ENCODE data around the gene IZUMO1.
"Not testable (repeated sequence)": the region's sequence is repeated elsewhere in the genome, so short reads cannot be mapped to it uniquely, and the experiment has no call there.

IZUMO1 gene

DNA sequence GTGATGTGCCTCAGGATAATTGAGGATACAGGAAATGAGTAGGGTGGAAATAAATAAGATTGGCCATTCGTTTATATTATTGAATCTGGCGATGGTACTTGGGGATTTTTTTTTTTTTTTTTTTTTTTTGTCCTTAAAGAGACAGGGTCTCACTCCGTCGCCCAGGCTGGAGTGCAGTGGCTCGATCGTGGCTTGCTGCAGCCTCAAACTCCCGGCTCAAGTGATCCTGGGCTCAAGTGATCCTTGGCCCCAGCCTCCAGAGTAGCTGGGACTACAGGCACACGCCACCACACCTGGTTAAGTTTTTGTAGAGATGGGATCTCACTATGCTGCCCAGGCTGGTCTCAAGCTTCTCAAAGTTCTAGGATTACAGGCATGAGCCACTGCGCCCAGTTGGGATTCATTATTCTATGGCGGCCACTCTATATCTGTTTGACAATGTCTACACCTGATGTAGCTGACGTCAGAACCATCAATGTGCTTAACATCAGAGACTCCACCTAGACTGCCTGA, 24.5 kb downstream of the IZUMO1 start:
- TF ChIP-seq, protein P1, sequence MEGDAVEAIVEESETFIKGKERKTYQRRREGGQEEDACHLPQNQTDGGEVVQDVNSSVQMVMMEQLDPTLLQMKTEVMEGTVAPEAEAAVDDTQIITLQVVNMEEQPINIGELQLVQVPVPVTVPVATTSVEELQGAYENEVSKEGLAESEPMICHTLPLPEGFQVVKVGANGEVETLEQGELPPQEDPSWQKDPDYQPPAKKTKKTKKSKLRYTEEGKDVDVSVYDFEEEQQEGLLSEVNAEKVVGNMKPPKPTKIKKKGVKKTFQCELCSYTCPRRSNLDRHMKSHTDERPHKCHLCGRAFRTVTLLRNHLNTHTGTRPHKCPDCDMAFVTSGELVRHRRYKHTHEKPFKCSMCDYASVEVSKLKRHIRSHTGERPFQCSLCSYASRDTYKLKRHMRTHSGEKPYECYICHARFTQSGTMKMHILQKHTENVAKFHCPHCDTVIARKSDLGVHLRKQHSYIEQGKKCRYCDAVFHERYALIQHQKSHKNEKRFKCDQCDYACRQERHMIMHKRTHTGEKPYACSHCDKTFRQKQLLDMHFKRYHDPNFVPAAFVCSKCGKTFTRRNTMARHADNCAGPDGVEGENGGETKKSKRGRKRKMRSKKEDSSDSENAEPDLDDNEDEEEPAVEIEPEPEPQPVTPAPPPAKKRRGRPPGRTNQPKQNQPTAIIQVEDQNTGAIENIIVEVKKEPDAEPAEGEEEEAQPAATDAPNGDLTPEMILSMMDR (IDR thresholded peaks at IDR 0.05; ENCODE audit: insufficient read depth, low read depth, low read length, missing control alignments) = no peak
- H3K4me3 ChIP-seq (ENCODE audit: low read length) = no peak overlapping the region
- DNase-seq (ENCODE audit: low read depth) = no peak

DNA sequence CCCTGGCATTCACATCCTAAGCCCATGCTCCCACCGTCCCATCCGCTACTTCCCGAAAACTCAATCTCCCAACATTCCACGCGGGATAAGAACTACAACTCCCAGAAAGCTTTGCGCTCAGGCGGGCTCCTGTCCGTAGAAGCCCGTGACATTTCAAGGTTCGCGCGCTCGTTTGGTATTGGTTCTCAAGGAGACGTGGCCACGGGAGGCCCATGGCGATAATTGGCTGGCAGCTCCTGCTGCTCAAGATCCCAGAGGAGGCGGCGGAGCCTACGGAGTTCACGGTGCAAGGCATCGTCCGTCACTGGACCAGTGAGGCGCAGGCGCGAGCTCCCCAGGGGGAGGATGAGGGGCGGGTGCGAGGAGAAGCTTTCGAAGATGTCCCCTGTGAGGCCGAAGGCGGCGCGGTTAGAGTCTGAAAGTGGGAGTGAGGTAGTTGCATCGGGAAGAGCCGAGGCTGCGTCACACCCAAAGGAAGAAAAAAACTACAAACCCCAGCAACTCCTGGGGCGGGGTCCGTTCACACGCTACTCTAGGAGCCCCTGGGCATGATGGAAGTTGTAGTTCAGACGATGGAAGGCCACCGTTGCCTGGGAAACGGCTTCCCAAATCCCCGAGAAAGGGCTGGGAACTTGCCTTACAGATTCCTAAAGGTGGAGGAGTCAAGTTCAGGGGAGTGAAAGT, 26.0 kb downstream of the IZUMO1 start:
- TF ChIP-seq, protein P1 (IDR thresholded peaks at IDR 0.05; ENCODE audit: insufficient read depth, low read depth, low read length, missing control alignments) = no peak
- peak overlapping the region; percentile 74 for H3K4me3 ChIP-seq (ENCODE audit: low read length)
- peak; percentile 100 for DNase-seq (ENCODE audit: low read depth)

DNA sequence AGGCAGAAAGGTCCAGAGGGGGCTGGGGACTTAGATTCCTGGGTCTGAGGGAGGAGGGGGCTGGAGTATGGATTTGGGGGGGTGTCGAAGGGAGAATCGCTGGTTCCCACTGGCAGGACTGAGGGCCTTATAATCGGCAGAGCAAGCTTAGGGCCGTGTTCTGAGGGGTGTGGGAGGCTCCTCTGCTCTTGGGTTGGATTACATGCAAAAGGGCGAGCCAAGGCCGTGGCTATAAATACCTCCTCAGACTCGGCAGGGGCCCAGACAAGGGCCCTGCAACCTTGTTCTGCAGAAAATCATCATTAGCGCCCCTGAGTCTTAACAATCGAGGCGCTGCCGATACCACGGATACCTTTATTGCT, 26.5 kb downstream of the IZUMO1 start:
- no peak for DNase-seq (ENCODE audit: low read depth)
- H3K4me3 ChIP-seq (ENCODE audit: low read length) = peak overlapping the region; percentile 74
- TF ChIP-seq, protein P1 (IDR thresholded peaks at IDR 0.05; ENCODE audit: insufficient read depth, low read depth, low read length, missing control alignments) = no peak

DNA sequence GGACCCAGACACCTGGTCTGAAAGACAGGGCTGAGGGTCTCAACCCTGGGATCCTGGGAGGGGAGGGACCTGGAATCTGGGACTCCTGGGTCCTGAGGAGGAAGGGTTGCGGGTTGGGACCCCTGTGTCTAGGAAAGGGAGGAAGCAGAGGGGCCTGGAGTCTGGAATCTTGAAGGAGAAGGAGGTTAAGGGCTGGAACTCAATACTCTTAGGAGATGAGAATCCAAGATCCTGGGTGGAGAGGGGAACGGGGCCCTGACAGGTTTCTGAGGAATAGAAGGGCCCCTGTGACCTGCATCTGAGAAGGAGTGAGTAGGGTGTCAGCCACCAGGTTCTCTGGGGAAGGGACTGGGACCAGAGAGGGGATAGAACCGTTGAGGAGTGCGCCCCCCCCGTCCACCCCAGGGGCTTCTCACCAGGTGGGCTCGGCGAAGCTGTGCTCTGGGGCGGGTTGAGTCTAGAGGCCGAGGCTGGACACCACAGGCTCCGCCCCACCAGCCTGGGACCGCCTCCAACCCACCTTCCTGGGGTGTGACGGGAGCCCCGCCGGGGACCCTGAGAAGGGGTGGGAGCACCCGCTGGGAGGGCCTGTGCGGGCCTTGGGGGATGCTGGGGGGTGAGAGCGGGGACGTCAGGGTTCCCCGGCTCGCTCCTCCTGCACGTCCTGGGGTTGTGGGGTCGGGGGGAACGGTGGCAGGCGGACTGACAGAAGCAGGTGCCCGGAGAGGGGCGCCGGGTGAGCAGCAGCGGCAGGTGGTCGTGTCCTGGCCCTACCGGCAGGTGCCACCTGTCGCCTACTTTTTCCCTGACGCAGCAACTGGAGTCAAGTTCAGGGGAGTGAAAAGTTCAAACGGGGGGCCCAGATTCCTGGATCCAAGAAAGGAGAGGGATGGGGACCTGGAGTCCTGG, 27.2 kb downstream of the IZUMO1 start, which contains the start of gene MAMSTR:
Gene MAMSTR, minus strand, starts transcription at position 463 of the 909 bp plus-strand sequence. CDS start 694 bp downstream, outside the sequence.
- TF ChIP-seq, protein P1 (IDR thresholded peaks at IDR 0.05; ENCODE audit: insufficient read depth, low read depth, low read length, missing control alignments) = no peak
- peak within 1 kb of the TSS; percentile 74 for H3K4me3 ChIP-seq (ENCODE audit: low read length)
- no peak for DNase-seq (ENCODE audit: low read depth)

DNA sequence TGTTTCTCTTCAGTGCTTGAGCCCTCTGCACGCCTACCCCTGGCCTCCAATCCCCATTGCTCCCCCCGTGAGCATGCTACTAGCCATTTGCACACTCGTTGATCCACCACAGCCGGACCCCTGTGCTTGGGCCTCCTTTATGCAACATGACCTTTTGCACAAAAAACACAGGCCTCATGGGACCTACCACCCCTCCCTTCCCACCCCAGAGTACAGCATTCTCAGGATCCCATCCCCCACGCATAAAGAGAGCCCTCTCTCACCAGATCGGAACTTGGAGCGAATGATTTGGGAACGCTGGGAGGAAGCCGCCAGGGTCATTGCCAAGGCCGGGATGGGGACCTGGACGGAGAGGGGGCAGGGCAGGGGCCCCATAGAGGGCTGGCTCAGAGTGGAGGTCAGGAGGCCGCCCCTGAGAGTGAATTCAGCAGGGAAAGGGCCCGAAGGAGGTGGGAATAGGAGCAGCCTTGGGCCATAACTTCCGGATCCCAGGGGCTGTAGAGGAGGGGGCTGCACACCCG, 27.9 kb downstream of the IZUMO1 start:
- H3K4me3 ChIP-seq (ENCODE audit: low read length) = no peak overlapping the region
- TF ChIP-seq, protein P1 (IDR thresholded peaks at IDR 0.05; ENCODE audit: insufficient read depth, low read depth, low read length, missing control alignments) = no peak
- DNase-seq (ENCODE audit: low read depth) = no peak

DNA sequence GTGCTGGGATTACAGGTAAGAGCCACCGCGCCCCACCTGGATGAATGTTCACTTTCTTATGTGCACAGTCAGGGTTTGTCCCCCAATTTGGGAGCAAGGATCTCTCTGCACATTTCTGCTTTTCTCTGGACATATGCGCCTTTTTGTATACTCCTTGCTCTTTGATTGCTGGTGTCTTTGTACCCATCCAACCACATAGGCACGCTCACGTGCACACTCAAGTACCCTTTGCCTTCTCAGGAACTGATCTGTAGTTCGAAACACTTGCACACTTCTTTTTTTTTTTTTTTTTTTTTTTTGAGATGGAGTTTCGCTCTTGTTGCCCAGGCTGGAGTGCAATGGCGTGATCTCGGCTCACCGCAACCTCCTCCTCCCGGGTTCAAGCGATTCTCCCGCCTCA, 28.6 kb downstream of the IZUMO1 start:
- not testable (repeated sequence) for H3K4me3 ChIP-seq (ENCODE audit: low read length); DNase-seq (ENCODE audit: low read depth)

Measured in epithelial cell of esophagus (primary cell).